Fibroblast of skin of scalp (primary cell): ENCODE measurements around the gene RBMS1.
"Not testable (repeated sequence)": the region's sequence is repeated elsewhere in the genome, so short reads cannot be mapped to it uniquely, and the experiment has no call there.

Source experiments
- DNase-seq: peaks from one replicate; pipeline ENCODE4 v3.0.0-alpha.2; 2013

RBMS1 gene

DNA sequence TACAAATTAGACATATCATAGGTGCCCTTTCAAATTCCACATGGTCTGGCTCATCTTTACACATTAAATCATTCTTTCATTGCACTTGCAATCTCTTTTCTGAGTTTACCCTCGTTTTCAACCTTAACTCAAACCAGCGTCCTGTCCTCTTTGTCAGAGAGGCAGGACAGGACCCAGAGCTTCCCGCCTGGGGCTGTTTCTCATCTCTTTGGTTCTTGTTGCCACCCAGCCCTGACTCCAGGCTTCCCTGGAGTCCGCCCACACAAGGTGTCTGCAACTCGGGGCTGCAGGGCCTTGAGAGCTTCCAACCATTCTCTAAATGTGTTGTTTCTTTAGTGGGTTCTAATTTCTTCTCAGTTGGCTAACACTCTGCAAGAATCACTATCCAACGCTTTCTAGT, 24.4 kb downstream of the RBMS1 start:
- DNase-seq = no peak

DNA sequence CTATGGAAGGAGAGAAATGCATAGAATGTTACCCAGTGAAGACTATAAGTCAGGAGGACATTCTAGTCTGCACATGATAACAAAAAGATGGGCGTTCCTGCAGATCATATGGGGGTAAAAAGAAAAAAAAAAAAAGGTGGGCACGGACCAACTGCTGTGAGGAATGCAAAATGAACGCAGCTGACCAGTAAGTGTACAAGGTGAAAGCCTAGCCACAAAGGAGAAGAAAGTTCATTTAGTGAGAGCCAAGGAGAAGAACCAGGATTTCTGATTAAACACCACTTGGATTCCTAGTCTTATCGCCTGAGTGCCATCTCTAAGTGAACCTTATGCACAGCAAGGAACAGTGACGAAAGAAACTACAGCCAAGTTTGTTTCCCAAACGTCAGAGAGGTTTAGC, 26.5 kb downstream of the RBMS1 start:
- no peak for DNase-seq

DNA sequence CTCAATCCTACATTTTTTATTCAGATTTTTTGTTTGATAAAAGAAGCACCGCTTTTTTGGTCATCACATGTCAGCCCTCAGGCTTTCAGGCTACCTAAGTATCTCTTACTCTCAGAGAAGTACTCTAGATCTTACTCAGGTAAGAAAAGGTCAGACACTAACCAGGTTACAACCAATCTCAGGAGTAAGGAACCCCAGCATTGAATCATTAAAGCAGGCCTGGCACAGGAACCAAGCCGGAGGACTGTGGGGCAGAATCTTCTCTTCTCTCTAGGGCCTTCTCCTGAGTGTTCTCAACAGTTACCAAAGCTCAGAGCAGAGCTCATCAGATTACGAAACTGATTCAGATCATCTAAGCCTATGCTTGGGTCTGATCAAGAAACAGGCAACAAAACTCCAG, 28.2 kb downstream of the RBMS1 start:
- DNase-seq = no peak

DNA sequence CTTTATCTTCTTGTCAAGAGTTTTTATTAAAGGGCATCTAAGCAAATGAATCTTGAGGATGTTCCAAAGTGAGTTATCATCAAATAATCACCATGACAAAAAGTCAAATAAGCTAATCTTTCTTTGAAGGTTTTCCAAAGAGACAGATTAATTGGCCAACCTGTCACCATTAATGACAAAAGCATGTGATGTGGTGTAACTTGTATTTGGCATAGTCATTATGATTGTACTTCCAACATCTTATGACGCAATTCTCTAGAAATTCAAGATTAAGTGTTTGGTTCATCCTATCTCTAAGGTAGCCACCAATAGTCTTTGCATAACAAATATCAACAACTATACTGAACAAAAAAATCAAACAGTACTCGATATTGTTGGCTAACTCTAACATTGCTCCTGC, 28.6 kb downstream of the RBMS1 start:
- DNase-seq = no peak

DNA sequence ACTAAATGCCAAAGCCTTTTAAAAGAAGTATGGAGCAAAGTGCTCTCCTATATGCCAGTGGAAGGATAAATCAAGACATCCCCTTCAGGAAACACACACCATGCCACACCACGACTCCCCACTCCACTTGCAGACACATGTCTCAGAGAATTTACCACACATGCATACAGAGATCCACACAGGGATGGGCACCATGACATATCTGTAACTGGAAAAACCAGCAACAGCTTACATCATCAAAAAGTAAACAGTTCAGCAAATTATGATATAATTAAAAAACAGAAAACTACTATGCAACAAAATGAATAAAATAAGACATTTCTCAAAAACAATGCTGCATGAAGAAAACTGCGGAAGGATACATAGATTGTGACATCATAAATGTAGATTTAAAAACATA, 29.6 kb downstream of the RBMS1 start:
- DNase-seq = no peak

DNA sequence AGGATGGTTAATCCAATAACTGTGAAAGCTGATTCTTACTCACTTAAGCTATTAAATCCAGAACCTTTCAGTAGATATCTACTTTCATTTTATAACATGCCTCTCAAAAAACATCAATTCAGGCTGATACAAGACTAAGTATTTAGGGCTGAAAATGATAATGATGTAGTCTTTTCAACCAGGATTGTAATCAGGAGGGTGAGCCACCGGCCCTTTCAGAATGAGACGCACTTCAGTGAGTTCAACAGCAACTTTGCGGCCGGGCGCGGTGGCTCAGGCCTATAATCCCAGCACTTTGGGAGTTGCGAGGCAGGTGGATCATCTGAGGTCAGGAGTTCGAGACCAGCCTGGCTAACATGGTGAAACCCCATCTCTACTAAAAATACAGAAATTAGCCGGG, 30.4 kb downstream of the RBMS1 start:
- DNase-seq = no peak

DNA sequence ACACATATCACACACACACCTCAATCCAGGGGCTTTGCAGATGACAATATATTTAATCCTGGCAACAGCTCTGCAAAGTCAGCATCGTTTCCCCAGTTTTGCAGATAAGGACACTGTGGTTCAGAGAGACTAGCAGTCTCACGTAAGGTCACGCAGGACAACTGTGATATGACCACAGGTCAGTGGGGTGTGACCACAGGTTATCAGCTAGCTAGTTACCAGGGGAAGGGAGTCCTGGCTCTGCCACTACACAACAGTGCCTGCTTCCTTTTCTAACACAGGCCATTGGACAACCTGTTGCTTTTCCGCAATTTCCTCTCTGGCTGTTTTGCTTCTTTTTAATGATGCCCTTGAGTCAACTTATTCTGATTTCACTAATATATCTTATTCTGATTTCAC, 33.3 kb downstream of the RBMS1 start:
- no peak for DNase-seq

DNA sequence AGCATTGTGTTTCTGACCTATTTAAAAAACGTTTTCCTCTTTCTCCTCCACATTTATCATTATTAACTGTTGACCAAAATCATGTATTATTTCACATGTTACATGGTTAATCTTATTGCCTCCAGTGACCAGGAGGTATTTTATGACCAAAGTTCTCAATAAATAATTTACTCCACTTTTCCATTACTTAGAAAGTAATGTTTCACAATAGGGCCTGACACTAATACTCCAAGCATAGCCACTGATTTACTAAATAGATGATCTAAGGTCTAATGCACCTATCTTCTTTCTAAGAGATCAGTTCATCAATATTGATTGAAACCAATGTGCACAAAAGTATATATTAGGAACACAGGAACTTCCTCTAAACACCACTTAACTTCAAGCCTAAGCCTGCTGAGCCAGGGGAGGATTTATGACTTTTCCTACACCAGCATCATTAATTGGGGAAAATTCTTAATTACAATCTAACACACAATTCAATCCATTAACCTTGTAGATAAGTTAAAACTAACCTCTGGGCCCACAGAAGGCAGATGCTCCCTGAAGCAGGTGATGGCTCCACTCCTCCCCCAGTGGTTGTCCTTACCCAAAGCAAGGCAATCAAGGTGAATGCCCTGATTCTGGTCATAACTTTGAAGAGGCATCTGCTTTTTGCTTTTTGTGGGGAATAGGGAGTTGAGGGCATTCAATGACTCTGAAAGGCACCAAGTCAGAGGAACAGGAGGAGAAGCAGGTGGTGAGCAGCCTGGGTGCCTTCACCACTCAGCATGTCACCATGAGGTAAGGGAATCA, 33.9 kb downstream of the RBMS1 start:
- no peak for DNase-seq

DNA sequence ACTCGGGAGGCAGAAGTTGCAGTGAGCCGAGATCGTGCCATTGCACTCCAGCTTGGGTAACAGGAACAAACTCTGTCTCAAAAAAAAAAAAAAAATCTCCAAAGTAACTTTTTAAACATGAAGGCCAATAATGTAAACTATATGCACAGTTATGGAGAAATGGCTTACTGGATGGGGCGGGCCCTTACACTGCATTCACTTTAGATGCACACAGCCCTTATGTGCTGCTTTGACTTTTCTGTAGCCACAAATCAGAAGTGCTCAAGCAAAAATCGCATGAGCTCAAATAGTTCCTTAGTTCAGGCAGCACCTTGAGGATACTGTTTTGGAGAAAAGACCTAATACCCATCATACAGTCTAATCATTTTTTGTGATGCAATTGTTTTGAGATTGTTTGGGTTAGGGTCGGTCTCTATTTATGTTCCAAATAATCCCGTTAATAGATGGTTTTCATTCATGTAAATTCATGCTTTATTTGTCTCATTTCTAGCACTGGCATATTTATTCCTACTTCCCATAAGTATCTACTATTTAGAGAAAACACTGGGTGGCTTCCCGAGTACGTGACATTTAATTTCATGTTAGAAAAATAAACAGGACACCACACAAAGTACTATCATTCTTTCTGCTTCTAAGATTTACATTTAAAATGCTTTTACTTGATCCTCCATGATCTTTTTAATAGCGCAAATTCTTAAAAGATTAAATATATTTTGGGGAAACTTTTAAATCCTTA, 34.7 kb downstream of the RBMS1 start:
- no peak for DNase-seq

DNA sequence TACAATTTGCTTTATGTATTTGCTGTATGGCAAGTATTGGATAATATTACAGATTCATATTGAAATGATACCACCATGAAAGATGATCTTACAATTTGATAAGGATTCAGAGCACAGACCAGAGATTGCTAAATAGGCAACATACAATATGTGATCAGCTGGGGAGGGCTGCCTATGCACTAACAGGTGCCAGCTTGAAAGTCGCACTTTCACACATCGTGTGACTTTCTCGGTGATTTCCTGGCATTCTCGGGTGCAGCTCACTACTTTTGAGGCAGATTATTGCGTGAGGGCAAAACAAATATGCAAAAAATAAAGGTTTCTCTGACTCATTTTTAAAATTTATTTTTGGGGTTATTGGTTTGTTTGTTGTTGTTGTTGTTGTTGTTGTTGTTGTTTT, 36.0 kb downstream of the RBMS1 start:
- DNase-seq = no peak

DNA sequence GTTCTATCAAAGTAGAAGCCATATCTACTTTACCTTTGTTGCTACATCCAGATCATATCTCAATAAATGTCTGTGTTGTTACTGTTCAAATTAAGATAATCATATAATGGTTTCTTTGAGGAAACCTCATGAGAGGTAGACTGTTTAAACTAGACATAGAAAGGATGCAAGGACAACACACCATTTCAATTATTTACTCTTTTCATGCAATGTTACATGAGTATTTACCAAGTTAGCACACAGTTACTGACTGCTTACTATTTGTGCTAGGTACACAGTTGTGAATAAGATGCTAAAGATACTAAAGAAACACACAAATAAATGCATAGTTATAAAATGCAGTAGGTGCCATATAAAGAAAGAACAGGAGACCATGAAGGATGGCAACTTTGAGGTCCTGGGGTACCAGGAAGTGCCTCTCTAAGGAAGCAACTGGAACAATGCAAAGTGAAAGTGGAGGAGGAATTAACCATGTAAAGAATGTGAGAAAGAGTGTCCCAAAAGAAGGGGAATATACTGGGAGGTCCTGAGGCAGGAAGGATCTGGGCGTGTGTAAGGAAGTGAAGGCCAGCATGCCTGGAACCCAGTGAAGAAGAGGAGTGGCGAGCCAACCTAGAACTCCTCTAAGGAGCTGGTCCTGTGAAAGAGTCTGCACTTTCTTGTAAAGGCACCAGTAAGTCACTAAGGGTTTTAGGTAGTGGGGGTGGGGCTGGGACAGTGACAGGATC, 39.4 kb downstream of the RBMS1 start:
- DNase-seq = no peak

DNA sequence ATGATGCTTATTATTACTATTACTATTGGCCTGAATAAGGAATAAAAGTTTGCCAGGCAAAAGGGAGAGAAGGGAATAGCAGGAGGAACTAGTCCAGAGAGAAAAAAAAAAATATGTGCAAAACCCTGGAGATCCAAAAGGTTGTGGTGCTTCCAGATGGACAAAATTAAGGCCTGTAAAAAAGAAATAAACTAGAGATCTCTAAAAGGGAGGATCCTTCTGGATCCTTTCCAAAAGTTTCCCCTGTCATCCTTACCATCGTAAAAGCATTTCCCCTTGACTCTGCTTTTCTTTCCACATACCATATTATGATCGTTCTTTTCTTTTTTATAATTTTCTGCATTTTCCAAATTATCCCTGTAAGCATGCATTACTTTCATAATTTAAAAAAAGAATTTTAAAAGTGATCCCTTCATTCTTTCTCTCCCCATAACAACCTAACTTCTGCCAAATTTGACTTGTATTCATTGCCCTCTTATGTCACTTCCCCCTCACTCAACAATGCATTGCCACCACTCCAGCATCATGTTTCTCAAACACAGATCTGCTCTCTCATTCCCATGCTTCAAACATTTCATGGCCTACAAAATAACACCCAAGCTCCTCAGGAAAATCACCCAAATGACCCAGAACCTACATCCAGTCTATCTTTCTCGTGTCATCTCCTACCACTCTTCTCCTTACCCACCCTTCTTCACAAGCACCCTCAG, 40.3 kb downstream of the RBMS1 start:
- DNase-seq = no peak

DNA sequence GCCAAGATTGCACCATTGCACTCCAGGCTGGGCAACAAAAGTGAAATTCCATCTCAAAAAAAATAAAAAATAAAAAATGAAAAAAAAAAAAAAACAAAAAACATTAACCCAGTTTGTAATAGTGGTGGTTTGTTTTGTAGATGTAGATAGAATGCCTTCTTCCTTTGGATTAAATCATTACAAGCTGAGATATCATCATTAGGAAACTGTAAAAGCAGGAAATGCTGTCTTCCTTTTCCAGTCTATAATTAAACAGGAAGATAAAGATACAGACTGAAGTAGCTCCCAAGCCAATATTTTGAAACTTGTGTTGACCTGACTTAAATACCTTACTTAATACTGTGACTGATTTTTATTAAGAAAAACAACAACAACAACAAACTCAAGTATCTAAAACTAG, 43.1 kb downstream of the RBMS1 start:
- no peak for DNase-seq

DNA sequence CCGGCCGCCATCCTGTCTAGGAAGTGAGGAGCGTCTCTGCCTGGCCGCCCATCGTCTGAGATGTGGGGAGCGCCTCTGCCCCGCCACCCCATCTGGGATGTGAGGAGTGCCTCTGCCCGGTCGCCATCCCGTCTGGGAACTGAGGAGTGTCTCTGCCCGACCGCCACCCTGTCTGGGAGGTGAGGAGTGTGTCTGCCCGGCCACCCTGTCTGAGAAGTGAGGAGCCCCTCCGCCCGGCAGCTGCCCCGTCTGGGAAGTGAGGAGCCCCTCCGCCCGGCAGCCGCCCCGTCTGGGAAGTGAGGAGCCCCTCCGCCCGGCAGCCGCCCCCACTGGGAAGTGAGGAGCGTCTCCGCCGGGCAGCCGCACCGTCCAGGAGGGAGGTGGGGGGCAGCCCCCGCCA, 44.8 kb downstream of the RBMS1 start:
- not testable (repeated sequence) for DNase-seq

DNA sequence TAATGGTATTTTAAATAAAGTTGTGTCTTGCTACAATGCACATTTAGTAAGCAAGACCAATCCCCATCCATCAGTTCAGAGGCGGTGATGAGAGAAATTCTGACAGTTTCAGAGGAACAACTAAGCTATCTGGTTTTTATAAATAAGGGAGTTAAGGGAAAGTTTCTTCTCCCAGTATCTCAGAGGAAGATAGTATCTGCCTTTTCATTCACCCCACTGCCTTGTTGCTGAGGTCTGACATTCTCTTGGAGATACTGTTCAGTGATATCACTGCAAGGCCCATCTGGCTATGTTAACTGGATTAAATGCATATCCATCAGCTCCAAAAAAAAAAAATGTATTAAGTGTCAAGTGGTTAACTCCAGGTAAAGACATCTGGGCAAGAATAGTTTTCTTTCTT, 47.9 kb downstream of the RBMS1 start:
- no peak for DNase-seq

DNA sequence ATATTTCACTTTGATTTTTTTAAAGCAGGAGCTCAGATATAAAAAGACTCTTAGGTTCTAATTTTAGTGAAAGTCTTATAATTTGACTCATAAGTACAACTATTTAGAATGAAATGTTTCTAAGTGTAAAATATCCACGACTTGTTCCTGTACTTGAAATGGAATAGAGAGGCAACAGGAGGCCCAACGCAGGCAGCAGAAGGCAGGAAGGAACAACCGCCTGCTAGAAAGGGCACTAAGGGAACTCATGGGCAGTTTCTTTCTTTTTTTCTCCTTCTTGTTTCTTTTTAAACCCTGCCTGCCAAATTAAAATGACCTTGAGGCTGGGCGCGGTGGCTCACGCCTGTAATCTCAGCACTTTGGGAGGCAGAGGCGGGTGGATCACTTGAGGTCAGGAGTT, 51.0 kb downstream of the RBMS1 start:
- DNase-seq = no peak

DNA sequence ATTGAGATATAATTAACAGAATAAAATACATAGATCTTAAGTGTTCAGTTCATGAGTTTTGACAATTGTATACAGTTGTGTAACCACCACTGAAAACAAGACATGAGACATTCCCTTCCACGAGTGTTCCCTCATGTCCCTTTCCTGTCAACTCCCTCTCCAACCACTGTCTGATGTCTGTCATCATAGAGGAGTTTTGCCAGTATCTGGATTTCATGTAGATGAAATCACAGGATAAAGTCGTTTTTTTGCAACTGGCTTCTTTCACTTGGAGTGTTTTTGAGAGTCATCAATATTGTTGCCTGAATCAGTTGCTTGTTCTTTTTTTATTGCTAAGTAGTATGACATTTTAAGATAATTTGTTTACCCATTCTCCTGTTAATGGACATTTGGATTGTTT, 52.7 kb downstream of the RBMS1 start:
- no peak for DNase-seq

DNA sequence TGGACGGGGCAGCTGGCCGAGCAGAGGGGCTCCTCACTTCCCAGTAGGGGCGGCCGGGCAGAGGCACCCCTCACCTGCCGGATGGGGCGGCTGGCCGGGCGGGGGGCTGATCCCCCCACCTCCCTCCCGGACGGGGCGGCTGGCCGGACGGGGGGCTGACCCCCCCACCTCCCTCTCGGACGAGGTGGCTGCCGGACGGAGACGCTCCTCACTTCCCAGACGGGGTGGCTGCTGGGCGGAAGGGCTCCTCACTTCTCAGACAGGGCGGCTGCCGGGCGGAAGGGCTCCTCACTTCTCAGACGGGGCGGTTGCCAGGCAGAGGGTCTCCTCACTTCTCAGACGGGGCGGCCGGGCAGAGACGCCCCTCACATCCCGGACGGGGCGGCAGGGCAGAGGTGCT, 54.6 kb downstream of the RBMS1 start:
- DNase-seq = not testable (repeated sequence)

DNA sequence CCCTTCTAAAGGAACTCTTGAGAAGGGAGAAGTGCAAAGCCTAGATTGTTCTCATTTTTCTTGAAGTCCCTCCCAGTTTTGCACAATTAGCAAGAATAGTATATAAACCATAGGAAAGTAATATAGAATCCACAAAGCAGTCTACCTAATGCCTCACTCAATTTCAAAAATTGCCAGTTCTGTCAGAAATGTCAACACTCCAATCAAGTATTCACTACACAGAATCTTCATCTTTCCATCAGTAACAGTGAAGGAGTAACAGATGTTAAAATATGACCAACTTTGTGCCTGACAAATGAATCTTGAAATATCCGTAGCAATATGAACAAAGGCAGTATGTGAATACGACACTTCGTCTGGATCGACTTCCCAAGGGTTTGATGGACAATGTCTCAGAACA, 56.3 kb downstream of the RBMS1 start:
- no peak for DNase-seq

DNA sequence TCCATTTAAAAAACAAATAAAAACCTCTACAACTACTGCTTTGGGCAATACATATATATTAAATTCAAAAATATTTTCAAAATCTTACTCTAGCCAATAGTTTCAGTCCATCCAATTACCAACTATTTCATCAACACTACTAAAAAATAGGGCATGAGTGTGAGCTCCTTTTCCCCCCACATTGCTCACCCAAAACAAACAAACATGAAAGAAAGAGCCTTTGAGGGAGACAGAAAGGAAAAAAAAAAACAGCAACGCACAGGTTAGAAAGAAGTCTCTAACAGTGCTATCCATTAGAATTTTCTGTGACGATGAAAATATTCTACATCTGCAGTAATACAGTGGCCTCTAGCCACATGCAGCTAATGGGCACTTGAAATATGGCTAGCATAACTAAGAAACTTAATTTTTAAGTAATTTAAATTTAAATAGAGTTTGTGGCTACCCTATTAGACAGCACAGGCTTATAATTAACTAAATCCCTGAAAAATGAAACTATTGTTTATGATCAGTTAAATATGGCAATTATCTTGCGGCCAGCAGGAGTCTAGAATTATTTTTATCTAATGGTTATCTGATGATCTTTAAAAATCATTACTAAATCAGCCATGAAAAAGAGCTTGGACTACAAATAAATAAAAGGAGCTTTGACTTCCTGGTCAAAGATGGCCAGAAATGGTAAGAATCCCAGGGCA, 59.2 kb downstream of the RBMS1 start:
- no peak for DNase-seq

DNA sequence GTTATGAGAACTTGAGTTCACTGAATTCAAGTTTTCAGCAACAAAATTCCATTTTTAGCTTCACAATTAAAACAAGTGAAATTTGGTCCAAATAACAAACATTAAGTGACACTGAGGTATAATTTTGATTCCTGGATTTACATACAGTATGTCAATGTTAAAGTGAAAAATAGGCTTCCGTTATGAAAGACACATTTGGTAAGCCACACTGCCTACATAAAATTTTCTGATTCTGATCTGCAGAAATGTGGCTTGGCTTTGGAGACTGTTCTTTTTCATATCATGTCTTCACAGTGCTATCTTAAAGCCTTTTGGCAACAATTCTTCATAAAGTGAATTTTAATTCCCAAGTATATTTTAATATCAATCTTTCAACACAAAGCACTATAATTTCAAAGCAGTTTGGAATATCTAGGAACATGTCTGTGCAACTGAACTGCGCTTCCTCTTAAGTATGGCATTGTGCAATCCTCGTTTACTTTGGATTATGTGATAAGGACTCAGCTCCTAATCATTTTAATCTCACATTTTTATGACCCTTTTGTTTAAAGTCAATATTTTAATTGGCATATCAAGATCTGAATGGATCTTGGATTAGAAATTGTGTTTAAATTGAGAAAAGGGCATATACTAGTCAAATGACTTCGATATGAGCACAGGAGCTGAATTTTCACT, 60.0 kb downstream of the RBMS1 start:
- DNase-seq = no peak

DNA sequence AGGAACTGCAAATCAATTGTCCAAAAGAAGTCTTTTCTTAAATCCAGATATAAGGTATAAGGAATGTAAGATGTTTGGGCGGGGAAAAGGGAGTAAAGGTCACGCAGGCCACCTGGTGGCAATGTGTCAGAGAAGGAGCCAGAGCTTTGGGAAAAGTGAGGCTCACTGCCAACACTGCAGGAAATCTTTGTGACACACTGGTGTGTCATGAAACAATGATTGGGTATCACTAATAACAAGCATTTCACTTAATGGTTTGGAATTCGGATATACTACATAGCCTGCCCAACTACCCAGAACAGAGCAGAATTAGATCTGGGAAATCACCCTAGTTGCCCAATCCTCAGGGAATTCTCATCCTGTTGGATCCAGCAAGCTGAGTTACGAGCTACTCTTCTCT, 61.0 kb downstream of the RBMS1 start:
- peak; percentile 63 for DNase-seq
